Superior temporal gyrus (tissue), 1 donor: Measurements from ENCODE around the gene EPHB6.
A peak's percentile ranks its signal among the peaks of the same experiment; 100 is the strongest.

Experiments
- DNase-seq: peaks from one replicate; pipeline ENCODE4 v3.0.0-alpha.2; 2016; ENCODE audit errors: extremely low spot score

The EPHB6 gene

DNA sequence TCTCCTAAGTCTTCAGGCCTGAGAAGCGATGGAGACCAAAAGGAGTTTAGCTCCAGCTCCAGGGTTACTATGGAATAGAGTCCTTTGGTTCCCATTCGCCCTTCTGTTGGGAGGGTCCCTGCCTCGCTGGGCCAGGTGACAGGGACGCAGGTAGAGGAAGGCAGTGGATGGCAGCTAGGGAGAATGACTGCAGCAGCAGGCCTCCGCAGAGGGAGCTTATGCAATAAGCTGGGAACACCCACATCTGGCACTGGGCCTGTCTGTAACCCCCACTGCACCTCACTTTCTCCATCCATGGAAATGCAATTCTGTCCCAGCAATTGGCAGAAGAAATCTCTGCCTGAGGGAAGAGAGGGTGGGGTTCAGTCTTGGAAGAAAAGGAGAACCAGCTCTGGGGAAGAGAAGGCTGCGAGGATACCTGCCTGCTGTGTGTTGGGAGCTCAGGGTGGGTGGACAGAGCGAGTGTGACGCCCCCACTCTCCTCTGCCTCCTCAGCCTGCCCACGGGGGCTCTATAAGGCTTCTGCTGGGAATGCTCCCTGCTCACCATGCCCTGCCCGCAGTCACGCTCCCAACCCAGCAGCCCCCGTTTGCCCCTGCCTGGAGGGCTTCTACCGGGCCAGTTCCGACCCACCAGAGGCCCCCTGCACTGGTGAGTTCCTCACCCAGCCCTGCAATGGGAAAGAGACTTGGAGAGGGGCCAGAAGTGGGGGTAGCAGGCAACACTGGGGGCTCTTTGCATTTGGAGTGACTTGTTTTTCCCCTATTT, 10.3 kb downstream of the EPHB6 start:
- peak; percentile 63 for DNase-seq

DNA sequence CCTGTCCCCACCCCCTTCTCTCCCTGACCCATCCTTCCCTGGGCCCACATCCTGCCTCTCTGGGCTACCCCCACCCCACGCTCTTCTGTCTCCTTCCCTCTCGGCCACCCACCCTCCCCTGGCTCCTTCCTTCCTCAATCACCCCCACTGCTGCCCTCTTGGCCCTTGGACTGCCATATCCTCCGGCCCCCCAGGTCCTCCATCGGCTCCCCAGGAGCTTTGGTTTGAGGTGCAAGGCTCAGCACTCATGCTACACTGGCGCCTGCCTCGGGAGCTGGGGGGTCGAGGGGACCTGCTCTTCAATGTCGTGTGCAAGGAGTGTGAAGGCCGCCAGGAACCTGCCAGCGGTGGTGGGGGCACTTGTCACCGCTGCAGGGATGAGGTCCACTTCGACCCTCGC, 10.9 kb downstream of the EPHB6 start:
- DNase-seq: no peak

DNA sequence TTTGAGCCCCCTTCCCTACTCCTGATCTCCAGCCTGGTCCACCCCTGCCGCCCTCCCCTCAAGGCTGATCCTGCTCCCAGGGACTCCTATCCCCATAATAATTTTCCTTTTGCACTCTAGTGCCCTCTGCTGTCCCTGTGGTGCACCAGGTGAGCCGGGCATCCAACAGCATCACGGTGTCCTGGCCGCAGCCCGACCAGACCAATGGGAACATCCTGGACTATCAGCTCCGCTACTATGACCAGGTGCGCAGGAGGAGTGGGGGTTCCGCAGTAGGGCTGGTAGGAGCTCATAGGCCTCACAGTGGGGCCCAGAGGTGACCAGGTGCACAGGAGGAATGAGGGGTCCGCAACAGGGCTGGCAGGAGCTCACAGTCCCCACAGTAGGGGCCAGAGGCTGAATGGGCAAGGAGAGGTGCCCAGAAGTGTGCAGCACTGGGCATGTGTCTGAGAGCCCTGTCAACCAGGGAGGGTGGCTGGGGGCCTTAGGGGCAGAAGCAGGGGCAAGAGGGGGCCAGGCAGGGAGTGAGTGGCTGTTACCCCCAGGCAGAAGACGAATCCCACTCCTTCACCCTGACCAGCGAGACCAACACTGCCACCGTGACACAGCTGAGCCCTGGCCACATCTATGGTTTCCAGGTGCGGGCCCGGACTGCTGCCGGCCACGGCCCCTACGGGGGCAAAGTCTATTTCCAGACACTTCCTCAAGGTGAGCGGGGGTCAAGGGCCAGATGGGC, 11.7 kb downstream of the EPHB6 start:
- DNase-seq: peak; percentile 42

GRCh38 chr7:142867097-142867378, 12.2 kb downstream of the EPHB6 start:
- no peak for DNase-seq

DNA sequence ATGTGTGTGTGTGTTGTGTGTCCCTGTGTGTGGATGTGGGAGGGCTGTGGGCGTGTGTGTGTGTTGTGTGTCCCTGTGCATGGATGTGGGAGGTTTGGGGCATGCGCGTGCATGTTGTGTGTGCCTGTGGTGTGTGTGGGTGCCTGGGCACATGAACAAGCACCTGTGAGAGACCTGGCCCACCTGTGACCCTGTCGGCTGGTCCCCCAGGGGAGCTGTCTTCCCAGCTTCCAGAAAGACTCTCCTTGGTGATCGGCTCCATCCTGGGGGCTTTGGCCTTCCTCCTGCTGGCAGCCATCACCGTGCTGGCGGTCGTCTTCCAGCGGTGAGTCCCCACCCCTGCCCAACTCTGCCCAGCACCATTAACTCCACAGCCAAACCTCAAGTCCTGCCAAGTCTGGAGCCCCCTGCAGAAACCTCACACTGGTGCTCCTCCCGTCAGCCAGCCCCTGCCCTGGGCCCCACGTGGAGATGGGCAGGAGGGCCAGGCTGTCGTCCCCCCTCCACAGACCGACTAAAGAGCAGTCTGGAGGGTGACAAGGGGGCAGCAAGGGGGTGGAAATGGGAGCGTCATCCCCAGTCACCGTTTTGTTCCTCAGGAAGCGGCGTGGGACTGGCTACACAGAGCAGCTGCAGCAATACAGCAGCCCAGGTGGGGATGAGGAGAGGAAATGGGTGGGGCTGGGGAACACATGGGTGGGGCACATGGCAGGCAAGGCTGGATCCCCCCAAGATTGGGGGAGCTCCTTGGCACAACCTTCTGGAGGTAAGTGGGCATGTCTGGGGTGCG, 12.7 kb downstream of the EPHB6 start:
- no peak for DNase-seq

- DNase-seq: no peak
Observed at GRCh38 chr7:142868188-142868985, 13.5 kb downstream of the EPHB6 start.

DNA sequence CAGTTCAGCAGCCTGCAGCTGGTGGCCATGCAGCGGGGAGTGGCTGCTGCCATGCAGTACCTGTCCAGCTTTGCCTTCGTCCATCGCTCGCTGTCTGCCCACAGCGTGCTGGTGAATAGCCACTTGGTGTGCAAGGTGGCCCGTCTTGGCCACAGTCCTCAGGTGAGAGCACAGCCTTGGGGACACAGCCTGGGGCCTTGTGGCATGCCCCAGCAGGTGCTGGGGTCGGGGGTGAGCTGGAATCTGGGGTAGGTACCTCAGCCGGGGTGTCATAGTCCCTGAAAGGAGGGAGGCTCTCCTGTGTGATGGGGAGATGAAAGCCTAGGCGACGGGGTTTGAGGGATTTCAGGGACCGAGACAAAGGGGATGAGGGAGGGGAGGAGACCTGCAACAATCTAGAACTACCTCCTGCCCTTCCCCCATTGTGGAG, 14.1 kb downstream of the EPHB6 start:
- no peak for DNase-seq

GRCh38 chr7:142869434-142869833, 14.6 kb downstream of the EPHB6 start:
- DNase-seq: no peak

DNA sequence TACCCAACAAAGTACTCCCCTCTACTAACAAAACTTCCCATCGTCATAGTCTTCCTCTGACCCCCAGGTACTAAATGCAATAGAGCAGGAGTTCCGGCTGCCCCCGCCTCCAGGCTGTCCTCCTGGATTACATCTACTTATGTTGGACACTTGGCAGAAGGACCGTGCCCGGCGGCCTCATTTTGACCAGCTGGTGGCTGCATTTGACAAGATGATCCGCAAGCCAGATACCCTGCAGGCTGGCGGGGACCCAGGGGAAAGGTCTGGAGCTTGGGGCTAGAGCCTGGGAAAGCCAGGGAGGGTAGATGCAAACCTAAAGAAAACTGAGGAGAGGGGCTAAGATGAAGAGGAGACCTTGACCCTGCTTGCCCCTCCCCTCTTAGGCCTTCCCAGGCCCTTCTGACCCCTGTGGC, 15.3 kb downstream of the EPHB6 start:
- DNase-seq: no peak

DNA sequence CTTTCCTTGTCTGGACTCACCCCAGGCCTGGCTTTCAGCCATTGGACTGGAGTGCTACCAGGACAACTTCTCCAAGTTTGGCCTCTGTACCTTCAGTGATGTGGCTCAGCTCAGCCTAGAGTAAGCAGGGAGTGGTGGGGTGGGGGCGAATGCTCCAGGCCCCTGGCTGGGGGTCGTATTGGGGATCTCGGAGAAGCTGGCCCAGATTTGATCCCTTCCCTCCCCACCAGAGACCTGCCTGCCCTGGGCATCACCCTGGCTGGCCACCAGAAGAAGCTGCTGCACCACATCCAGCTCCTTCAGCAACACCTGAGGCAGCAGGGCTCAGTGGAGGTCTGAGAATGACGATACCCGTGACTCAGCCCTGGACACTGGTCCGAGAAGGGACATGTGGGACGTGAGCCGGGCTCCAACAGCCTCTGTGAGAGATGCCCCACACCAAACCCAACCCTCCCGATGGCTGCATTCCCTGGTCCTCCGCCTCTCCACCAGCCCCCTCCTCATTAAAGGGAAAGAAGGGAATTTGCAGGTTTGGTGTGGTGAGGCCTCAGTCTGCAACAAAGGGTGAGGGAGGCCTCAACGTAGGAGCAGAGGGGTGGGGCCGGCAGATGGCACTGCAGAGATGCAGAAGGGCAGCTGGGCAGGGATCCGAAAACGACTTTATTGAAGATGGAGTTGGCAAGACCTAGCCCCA, 15.8 kb downstream of the EPHB6 start:
- DNase-seq: no peak

DNA sequence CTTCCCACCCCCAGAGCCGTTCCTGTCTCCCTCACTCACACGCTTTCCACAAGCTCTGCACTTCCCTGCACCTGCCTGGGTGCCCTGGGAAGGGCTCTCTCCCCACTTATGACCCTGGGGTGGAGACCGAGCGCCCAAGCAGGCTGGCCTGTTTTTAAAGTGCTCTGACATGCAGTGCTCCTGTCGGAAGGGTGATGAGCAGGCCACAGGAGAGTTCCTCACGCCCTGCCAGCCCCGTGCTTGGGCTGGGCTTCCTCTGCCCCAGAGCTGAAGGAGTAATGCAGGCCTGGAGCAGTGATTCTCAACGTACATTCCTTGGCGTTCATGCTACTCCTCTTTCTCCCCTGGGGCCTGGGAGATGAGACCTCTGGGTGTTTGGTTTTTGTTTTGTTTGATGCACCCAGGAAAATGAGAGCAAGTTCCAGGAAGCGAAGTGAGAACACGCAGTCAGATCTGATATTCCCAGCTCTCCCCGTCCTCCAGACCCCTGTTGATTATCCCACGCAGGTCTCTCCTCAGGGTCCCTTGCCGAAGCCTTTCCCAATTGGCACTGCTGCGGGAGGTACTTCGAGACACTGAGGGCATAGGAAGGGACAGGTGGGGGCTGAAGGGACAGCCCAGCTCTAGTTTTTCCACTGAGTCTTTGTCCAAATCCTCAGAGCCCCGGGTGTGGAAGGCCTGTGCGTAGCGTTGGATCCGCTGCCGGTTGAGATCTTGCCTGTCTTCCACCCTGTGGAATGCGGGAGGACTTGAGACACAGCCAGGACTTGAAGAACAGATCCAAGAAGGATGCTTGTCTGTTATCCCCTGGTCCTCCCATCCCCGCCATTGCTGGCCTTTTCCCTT, 16.6 kb downstream of the EPHB6 start:
- no peak for DNase-seq

GRCh38 chr7:142872106-142872675, 17.3 kb downstream of the EPHB6 start:
- no peak for DNase-seq

DNA sequence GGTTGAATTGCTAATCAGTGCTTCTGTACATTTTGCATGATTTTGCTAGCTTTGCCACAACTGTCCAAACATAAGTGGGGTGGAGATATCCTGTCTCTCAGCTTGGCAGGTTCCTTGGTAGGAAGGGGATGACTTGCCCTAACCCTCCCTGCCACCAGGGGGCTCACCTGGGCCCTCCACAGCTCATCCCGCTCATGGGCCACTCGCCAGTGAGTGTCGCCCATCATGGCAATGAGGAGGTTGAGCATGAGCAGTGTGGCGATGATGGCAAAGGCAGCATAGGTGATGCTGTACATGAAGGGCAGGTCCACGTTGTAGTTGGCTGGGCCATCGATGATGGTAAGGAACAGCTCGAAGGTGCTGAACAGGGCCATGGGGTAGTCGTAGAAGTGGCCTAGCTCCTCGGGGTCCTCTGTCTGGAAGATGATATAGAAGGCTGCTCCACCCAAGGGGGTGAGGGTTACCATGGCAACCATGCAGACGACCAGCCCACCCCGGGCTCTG, 18.5 kb downstream of the EPHB6 start:
- no peak for DNase-seq

GRCh38 chr7:142873871-142874270, 19.0 kb downstream of the EPHB6 start:
- DNase-seq: no peak

GRCh38 chr7:142874409-142874808, 19.5 kb downstream of the EPHB6 start:
- DNase-seq: no peak

DNA sequence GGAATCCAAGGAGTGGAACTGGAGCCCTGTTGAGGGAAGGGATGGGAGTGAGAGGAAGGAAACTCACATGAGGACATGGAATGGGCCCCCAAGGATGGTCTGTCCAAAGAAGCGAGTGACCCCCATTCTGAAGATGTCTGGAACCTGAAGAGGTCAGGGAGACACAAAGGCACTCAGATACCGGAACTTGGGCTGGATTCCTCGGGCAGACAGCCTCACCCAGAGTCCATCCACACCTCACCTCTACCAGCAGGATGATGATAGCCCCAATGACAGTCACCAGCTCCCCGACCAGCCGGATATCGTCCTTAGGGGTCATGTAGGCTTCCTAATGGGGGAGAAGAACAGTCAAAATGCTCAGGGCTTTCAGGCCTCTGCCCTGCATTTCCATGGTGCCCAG, 20.0 kb downstream of the EPHB6 start:
- no peak for DNase-seq

- DNase-seq: no peak
Observed at GRCh38 chr7:142875456-142875855, 20.6 kb downstream of the EPHB6 start.

GRCh38 chr7:142876236-142876960, 21.5 kb downstream of the EPHB6 start:
- no peak for DNase-seq
